Liver (tissue), 9 donors: Measurements from ENCODE around the gene EVC2. TPM values are rescaled to one million over a fixed set of nuclear protein-coding genes. Genes with fewer than 3 reads are reported as not detected.

ENCODE experiments used
- DNase-seq: peaks from one replicate; pipeline ENCODE4 v3.0.0-alpha.2; 2017; ENCODE audit warnings: low spot score
- H3K27ac ChIP-seq, 2 donors: one replicate each; pipeline ENCODE4 v1.7.0; 2013; ENCODE audit warnings: inconsistent platforms in 2 of 2, low read length in 2 of 2, control low read depth in 1 of 2, low read depth in 1 of 2, mild to moderate bottlenecking in 1 of 2
- H3K27me3 ChIP-seq, 4 donors: one replicate each; pipeline versions ENCODE4 v1.6.1 to v1.7.0; 2013; ENCODE audit warnings: low read length in 3 of 4, inconsistent platforms in 1 of 4, mild to moderate bottlenecking in 1 of 4, moderate library complexity in 1 of 4; ENCODE audit not compliant: control insufficient read depth in 4 of 4, insufficient read depth in 4 of 4
- H3K36me3 ChIP-seq, 4 donors: one replicate each; pipeline versions ENCODE4 v1.6.1 to v1.7.0; 2013; ENCODE audit warnings: low read length in 3 of 4, mild to moderate bottlenecking in 3 of 4, low read depth in 1 of 4, moderate library complexity in 1 of 4; ENCODE audit not compliant: control insufficient read depth in 4 of 4, insufficient read depth in 3 of 4
- H3K4me1 ChIP-seq, 4 donors: one replicate each; pipeline versions ENCODE4 v1.6.1 to v1.7.0; 2013; ENCODE audit warnings: low read length in 3 of 4, mild to moderate bottlenecking in 3 of 4, moderate library complexity in 1 of 4; ENCODE audit not compliant: control insufficient read depth in 4 of 4, insufficient read depth in 4 of 4
- H3K4me3 ChIP-seq, 3 donors: one replicate each; pipeline versions ENCODE4 v1.6.1 to v1.7.0; 2013; ENCODE audit warnings: low read length in 3 of 3, control low read depth in 1 of 3, low read depth in 1 of 3, mild to moderate bottlenecking in 1 of 3
- H3K9ac ChIP-seq, 2 donors: one replicate each; pipeline ENCODE4 v1.7.0; 2013; ENCODE audit warnings: low read length in 2 of 2, mild to moderate bottlenecking in 2 of 2, moderate library complexity in 2 of 2, control low read depth in 1 of 2, low read depth in 1 of 2
- H3K9me3 ChIP-seq, 4 donors: one replicate each; pipeline versions ENCODE4 v1.6.1 to v1.7.0; 2013; ENCODE audit warnings: low read length in 3 of 4; ENCODE audit not compliant: control insufficient read depth in 4 of 4
- EGR1 ChIP-seq, 2 donors: IDR thresholded peaks; 2 replicates each; pipeline ENCODE4 v1.6.1; 2016 to 2018; ENCODE audit warnings: antibody characterized with exemption in 2 of 2, low read depth in 2 of 2
- FOXA1 ChIP-seq: IDR thresholded peaks from 2 replicates; pipeline ENCODE4 v1.6.1; 2016; ENCODE audit warnings: antibody characterized with exemption
- FOXA2 ChIP-seq: IDR thresholded peaks from 2 replicates; pipeline ENCODE4 v1.6.1; 2016; ENCODE audit warnings: antibody characterized with exemption
- HNF4A ChIP-seq, 2 donors: conservative IDR thresholded peaks; 2 replicates each; pipeline ENCODE4 v1.6.1; 2016; ENCODE audit warnings: antibody characterized with exemption in 2 of 2, mild to moderate bottlenecking in 2 of 2
- HNF4G ChIP-seq: IDR thresholded peaks from 2 replicates; pipeline ENCODE4 v1.6.1; 2016; ENCODE audit warnings: antibody characterized with exemption
- JUND ChIP-seq, 2 donors: IDR thresholded peaks; 2 replicates each; pipeline ENCODE4 v1.6.1; 2016; ENCODE audit warnings: antibody characterized with exemption in 2 of 2
- NR2F2 ChIP-seq: IDR thresholded peaks from 2 replicates; pipeline ENCODE4 v1.6.1; 2016; ENCODE audit warnings: antibody characterized with exemption
- RAD21 ChIP-seq, 2 donors: IDR thresholded peaks; 2 replicates each; pipeline ENCODE4 v1.6.1; 2016; ENCODE audit warnings: antibody characterized with exemption in 2 of 2, mild to moderate bottlenecking in 2 of 2
- RXRA ChIP-seq, 2 donors: IDR thresholded peaks; 2 replicates each; pipeline ENCODE4 v1.6.1; 2017 to 2018; ENCODE audit warnings: antibody characterized with exemption in 2 of 2, mild to moderate bottlenecking in 1 of 2
- SP1 ChIP-seq: IDR thresholded peaks from 2 replicates; pipeline ENCODE4 v1.6.1; 2018; ENCODE audit warnings: antibody characterized with exemption, mild to moderate bottlenecking
- TAF1 ChIP-seq: conservative IDR thresholded peaks from 2 replicates; pipeline ENCODE4 v1.6.1; 2016; ENCODE audit warnings: antibody characterized with exemption, mild to moderate bottlenecking
- YY1 ChIP-seq: IDR thresholded peaks from 2 replicates; pipeline ENCODE4 v1.6.1; 2016; ENCODE audit warnings: antibody characterized with exemption, mild to moderate bottlenecking
- WGBS: extraction: QIAGEN DNeasy Blood & Tissue Kit; methylation state at CpG from one replicate; pipeline ENCODE4 v1.1.7; 2013; 5-methylcytosine and 5-hydroxymethylcytosine counted together
- polyA plus RNA-seq, 2 donors: library from polyadenylated mRNA; stranded (reverse) in 1 of 2; unstranded in 1 of 2; fragments of 200-250 nt in 1 of 2; fragments of >200 nt in 1 of 2; fragmentation: Nextera tagmentation in 1 of 2; extraction: Ambion mirVana in 1 of 2; gene quantifications; one replicate each; pipeline versions ENCODE4 v1.2.1 to v1.2.3, GENCODE V29; 2013 to 2015
- total RNA-seq, 2 donors: library from RNA; depleted of rRNA; stranded (reverse); fragments of >200 nt; gene quantifications; one replicate each; pipeline ENCODE4 v1.2.3, GENCODE V29; 2014
- TF ChIP-seq, protein P1 (sequence below): IDR thresholded peaks from 2 replicates; pipeline ENCODE4 v1.6.1; 2016; ENCODE audit warnings: antibody characterized with exemption
- TF ChIP-seq, protein P2 (sequence below): IDR thresholded peaks from 2 replicates; pipeline ENCODE4 v1.6.1; 2016; ENCODE audit warnings: antibody characterized with exemption
- TF ChIP-seq, protein P3 (sequence below): IDR thresholded peaks from 2 replicates; pipeline ENCODE4 v1.6.1; 2016; ENCODE audit warnings: antibody characterized with exemption
- TF ChIP-seq, protein P4 (sequence below): IDR thresholded peaks from 2 replicates; pipeline ENCODE4 v1.6.1; 2016; ENCODE audit warnings: antibody characterized with exemption, mild to moderate bottlenecking
- donor health status: healthy.
- donor health status: healthy.
- donor health status: healthy.
- donor health status: healthy.
- donor health status: healthy.

The EVC2 gene
- total and polyA plus RNA-seq, 4 donors = 0.26 to 1.3 (median 0.57) TPM

DNA sequence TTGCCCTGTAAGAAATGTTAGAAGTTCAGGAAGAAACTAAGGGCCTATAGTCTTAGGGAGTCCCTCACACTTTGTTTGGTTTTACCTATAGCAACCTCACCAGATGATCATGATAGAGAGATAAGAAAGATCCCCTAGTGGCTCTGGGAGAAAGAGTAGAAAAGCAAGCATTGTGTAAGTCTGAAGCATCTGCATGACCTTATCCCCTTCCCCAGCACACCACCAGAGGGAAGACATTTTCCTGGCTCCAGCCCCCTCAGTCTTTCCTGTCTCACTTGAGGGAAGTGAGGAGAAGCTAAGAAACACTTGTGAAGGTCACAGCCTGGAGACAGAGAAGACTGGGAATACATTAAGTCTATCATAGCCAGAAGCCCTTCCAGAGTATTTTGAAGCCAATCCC, 154.0 kb downstream of the EVC2 start:
- no peak overlapping the region for H3K4me3 ChIP-seq
- H3K27me3 ChIP-seq = peaks cover 0 to 2% (median 0%) of the 10 kb centered on the region in 4 donors
- H3K27ac ChIP-seq = no peak overlapping the region
- no peak for DNase-seq
- H3K9me3 ChIP-seq = no peaks in the 10 kb centered on the region
- H3K4me1 ChIP-seq = no peaks in the 10 kb centered on the region
- H3K9ac ChIP-seq = no peak overlapping the region
- TF ChIP-seq RXRA (IDR thresholded peaks at IDR 0.05) (no peak), EGR1 (IDR thresholded peaks at IDR 0.05; ENCODE audit: low read depth in 2 of 2) (no peak), HNF4A (conservative IDR thresholded peaks at IDR 0.05) (no peak), FOXA2 (no peak), TAF1 (no peak), YY1 (no peak), JUND (IDR thresholded peaks at IDR 0.05) (no peak), NR2F2 (no peak), RAD21 (IDR thresholded peaks at IDR 0.05) (no peak), FOXA1 (no peak)
- TF ChIP-seq, protein P1, sequence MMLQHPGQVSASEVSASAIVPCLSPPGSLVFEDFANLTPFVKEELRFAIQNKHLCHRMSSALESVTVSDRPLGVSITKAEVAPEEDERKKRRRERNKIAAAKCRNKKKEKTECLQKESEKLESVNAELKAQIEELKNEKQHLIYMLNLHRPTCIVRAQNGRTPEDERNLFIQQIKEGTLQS = no peak
- TF ChIP-seq, protein P2, sequence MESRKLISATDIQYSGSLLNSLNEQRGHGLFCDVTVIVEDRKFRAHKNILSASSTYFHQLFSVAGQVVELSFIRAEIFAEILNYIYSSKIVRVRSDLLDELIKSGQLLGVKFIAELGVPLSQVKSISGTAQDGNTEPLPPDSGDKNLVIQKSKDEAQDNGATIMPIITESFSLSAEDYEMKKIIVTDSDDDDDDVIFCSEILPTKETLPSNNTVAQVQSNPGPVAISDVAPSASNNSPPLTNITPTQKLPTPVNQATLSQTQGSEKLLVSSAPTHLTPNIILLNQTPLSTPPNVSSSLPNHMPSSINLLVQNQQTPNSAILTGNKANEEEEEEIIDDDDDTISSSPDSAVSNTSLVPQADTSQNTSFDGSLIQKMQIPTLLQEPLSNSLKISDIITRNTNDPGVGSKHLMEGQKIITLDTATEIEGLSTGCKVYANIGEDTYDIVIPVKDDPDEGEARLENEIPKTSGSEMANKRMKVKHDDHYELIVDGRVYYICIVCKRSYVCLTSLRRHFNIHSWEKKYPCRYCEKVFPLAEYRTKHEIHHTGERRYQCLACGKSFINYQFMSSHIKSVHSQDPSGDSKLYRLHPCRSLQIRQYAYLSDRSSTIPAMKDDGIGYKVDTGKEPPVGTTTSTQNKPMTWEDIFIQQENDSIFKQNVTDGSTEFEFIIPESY = no peak
- TF ChIP-seq, protein P3, sequence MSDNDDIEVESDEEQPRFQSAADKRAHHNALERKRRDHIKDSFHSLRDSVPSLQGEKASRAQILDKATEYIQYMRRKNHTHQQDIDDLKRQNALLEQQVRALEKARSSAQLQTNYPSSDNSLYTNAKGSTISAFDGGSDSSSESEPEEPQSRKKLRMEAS = no peak
- TF ChIP-seq, protein P4, sequence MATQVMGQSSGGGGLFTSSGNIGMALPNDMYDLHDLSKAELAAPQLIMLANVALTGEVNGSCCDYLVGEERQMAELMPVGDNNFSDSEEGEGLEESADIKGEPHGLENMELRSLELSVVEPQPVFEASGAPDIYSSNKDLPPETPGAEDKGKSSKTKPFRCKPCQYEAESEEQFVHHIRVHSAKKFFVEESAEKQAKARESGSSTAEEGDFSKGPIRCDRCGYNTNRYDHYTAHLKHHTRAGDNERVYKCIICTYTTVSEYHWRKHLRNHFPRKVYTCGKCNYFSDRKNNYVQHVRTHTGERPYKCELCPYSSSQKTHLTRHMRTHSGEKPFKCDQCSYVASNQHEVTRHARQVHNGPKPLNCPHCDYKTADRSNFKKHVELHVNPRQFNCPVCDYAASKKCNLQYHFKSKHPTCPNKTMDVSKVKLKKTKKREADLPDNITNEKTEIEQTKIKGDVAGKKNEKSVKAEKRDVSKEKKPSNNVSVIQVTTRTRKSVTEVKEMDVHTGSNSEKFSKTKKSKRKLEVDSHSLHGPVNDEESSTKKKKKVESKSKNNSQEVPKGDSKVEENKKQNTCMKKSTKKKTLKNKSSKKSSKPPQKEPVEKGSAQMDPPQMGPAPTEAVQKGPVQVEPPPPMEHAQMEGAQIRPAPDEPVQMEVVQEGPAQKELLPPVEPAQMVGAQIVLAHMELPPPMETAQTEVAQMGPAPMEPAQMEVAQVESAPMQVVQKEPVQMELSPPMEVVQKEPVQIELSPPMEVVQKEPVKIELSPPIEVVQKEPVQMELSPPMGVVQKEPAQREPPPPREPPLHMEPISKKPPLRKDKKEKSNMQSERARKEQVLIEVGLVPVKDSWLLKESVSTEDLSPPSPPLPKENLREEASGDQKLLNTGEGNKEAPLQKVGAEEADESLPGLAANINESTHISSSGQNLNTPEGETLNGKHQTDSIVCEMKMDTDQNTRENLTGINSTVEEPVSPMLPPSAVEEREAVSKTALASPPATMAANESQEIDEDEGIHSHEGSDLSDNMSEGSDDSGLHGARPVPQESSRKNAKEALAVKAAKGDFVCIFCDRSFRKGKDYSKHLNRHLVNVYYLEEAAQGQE = no peak
- H3K36me3 ChIP-seq = no peaks in the 10 kb centered on the region

DNA sequence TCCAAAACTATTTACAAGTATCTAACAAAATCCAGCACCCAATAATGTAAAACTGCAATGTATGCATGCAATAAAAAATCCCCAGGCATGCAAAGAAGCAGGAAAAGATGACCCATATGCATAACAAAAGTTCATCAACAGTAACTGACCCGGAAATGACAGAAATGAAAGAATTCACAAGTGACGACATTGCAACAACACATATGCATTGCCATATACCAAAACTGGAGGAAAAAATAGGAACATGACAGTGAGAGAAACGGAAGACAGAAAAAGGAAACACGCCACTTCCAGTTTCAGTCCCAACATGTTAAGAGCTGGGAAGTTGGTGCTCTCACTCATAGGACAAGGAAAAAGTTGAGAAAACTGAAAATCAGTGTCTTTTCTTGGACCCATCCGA, 154.6 kb downstream of the EVC2 start:
- no peaks in the 10 kb centered on the region for H3K4me1 ChIP-seq
- TF ChIP-seq SP1 (no peak), HNF4A (conservative IDR thresholded peaks at IDR 0.05) (no peak), HNF4G (no peak)
- DNase-seq = no peak
- WGBS = 83% methylated on average over 5 of the region's 5 CpGs
- no peaks in the 10 kb centered on the region for H3K36me3 ChIP-seq
- peaks cover 0 to 2% (median 0%) of the 10 kb centered on the region in 4 donors for H3K27me3 ChIP-seq
- no peak overlapping the region for H3K4me3 ChIP-seq
- no peaks in the 10 kb centered on the region for H3K9me3 ChIP-seq
- H3K27ac ChIP-seq = no peak overlapping the region
- H3K9ac ChIP-seq = no peak overlapping the region
